Measurements from ENCODE around the gene MACF1.
A peak's percentile ranks its signal among the peaks of the same experiment; 100 is the strongest.

Gene MACF1

DNA sequence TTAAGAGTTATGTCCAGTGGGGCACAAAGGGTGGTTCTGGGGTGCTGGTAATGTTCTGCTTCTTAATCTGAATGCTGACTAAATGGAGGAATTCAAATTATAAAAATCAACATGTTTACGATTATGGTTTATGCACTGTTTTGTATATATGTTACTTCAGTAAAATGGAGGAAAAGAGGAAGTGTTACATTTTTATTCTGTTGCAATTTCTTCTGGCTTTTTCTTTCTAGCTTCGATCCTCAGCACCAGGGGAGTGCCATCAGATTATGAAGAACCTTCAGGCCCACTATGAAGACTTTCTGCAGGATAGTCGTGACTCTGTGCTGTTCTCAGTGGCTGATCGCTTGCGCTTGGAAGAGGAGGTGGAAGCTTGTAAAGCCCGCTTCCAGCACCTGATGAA, 105.5 kb downstream of the MACF1 start:
- DNase-seq: no peak

DNA sequence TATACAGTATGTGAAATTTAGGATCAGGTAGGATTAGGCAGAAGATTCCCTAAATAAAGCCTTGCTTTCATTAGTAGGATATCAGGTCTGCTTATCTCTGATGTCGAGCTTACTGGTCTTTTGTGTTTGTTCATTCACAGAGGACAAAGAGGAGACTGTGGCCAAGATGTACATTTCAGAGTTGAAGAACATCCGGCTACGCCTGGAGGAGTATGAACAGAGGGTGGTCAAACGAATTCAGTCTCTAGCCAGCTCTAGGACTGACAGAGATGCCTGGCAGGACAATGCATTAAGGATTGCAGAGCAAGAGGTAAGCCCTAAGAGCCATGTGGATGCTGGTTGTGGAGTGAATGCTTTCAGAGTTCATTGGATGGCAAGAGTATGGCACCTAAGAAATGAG, 106.2 kb downstream of the MACF1 start:
- DNase-seq: no peak

DNA sequence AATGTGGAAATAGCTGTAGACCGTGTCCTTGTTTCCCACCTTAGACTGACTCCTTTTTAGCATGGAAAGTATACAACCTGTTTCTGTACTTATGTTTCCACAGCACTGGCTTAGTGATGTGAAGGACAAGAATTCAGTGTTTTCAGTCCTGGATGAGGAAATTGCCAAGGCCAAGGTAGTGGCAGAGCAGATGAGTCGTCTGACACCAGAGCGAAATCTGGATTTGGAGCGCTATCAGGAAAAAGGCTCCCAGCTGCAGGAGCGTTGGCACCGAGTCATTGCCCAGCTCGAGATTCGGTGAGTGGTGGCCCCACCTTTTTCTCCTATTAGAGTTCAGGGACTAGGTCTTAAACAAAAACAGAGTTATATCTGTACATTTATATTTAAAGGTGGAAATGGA, 112.6 kb downstream of the MACF1 start:
- no peak for DNase-seq

DNA sequence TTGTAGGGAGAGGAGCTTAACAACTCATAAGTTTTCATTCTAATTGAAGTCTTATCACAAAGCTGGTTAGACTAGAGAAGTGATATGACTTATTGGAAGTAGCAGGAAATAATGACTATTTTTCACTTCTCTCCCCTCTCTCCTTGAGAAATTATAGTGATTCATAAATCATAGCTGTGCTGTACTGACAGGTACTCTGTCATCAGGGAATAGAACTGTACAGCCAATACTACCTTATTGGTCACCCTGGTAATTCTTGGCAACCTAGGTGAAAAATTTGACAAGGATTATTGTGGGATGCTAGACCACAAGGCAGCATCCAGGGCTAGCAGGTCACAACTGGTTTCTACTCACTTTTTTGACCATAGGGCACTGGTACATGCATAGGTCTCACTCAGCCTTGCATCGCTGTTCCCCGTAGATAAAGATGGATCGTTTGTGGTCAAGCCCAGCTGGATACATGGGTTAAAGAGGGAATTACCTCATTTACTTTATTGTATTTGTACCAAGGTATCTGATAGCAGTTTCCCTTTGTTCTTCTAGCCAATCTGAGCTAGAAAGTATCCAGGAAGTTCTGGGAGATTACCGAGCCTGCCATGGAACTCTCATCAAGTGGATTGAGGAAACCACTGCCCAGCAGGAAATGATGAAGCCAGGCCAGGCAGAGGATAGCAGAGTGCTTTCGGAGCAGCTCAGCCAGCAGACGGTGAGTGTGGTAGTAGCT, 113.6 kb downstream of the MACF1 start:
- DNase-seq: no peak

DNA sequence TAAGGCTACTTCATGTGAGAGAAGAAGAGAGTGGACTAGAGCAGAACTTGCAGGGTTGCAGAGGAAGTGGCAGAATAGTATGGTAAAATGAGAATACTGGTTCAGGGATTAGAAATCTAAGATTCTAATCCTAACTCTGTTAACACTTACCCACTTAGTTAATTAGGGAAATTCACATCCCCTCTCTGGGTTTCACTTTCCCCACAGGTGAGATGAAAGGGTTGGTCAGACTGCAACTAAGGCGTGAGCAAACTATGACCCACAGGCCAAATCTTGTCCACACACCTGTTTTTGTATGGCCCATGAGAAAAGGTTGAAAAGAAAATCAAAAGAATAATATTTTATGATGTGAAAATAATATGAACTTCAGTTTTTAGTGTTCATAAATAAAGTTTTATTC, 117.5 kb downstream of the MACF1 start:
- peak; percentile 22 for DNase-seq

DNA sequence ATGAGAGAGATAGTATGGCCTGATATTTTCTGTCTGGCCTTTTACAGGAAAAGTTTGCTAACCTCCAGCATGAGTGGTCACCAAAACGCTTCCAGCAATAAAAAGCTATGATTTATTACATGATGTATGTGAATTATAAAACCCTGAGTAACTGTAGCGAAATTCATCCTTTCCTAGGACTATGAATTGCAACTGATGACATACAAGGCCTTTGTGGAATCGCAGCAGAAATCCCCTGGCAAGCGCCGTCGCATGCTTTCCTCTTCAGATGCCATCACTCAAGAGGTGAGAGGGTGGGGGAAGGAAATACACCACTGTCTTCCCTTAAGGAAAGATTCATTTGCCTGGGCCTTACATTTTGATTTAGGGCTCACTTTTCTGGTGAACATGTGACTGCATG, 117.9 kb downstream of the MACF1 start:
- no peak for DNase-seq

DNA sequence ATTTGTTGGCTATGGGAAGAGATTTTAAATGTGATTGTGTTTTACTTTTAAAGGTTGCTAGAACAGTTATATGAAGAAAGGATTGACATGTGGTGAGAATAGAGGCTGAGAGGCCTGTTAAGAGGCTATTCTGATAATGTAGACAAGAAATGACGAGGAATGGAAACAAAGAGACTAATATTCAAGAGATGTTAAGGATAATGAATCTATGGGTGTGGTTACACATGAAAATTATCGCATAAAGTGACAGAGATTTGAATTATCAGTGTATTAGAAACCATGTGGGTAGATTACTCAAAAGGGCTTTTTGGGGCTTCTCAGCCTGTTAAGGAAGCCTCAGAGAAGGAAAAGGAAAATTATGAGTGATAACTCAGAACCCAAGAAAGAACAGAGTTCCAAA, 120.4 kb downstream of the MACF1 start:
- DNase-seq: no peak

DNA sequence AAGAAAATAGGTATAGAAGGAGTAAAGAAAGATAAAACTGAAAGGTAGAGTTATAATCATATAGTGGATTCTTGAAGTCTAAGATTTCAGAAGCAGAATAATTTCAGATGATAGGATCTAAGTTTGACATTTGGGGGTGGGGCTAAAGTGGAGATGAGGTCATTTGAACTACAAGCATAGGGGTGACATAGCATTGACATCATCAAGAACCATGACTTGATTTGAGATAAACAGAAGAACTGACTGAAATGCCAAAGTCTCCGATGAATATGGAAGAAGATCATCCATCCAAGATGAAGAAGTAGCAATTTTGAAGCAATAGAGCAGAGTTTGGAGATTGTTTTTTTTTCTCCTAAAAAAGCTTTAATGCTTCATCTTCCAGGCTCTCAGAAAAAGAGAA, 122.3 kb downstream of the MACF1 start:
- no peak for DNase-seq

DNA sequence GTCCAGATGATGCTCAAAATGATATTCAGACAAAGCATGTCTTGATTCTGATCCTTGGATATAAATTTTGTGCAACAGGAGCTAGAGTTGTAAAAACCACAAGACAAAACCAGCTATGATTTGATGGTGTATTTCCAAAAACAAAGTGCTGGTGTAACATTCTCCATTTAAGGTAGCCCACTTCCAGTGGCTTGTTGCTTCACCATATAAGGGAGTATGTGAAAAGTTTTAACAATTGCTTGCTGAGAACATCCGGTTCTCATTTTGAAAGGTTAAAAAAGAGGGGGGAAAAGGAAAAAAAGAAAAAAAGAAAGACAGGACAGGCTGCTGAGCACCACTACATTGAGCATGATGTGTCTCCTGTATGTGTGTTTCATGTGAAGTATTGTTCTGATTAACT, 123.6 kb downstream of the MACF1 start:
- DNase-seq: peak; percentile 41

DNA sequence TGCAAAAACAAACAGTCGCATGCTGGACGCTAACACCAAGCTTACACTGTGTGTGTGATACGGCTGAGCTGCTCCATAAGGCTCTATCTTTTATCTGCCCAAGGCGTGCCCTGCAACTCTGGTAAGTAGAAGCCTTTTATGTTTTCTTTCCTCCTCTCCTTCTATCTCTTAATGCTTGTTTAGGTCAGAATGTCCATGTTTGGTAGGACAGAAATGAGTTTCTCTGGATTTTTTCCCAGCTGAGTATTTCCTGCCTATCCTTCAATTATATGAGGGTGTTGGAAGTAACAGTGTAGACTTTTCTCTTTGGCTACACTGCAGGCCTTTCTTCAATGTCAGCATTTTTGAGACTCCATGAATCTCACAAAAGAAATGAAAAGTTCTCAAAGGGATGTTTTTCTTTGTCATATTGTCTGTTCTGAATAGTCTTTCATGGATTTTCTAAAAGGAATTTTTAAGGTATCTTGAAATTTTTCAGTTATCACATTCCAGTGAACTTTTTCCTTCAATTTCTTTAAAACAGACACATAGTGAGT, 124.2 kb downstream of the MACF1 start:
- no peak for DNase-seq

DNA sequence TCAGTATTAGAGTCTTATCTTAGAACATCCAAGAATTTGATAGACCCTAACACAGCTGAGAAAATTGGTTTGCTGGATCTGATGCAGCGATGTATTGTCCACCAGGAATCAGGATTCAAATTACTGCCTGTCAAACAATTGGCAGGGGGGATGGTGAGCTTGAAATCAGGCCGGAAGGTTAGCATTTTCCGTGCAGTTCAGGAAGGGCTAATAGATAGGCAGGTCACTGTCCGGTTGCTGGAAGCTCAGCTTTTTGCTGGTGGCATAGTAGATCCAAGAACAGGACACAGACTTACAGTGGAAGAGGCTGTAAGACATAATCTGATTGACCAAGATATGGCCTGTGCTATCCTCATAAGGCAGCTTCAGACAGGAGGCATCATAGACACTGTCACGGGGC, 127.2 kb downstream of the MACF1 start:
- DNase-seq: no peak

DNA sequence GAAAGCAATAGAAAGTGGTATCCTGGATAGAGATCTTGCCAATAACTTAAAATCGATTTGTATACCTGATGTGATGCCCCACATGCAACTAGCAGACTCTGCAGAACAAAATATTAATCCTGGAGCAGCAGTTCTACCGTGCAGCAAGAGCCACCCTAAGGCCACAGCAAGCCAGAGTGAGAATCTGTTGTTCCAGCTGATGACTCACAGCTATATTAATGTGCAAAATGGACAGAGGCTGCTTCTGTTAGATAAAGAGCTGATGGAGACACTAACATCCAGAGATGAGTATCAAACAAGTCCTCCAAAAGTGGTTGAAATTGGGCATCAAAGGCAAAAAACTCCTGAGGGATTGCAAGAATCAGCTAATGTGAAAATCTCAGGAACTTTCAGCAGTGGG, 127.8 kb downstream of the MACF1 start:
- DNase-seq: no peak

DNA sequence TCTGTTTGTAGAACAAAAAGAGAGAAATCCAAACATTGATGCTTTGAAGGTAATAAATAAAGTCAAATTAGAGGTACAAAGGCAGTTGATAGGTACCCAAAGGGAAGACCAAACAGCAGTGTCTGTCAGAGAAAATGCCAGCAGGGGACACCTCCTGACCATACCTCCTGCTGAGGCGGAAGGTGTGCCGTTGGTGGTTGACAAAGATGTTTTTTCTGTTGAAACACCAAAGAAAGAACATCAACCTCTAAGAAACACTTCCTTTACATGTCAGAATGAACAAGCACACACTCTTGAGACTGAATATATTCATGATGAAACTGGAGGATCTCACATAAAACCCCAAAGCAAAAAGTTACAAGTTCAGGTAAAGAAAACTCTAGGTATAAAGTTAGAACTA, 128.3 kb downstream of the MACF1 start:
- DNase-seq: peak; percentile 50

DNA sequence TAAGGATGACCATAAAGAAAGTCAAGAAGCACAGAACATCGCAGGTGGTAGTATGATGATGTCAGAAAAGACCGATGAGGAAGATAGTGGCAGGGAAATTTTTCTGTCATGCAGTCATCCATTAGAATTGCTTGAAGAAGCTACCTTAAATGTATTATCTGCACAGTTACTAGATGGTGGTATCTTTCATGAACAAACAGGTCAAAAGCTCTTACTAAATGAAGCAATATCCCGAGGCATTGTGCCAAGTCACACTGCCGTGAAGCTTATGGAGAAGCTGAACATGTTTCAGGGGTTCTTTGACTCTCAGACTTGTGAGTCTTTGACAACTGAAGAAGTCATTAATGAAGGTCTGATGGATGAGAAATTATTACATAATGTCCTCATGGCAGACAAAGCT, 128.8 kb downstream of the MACF1 start:
- no peak for DNase-seq

DNA sequence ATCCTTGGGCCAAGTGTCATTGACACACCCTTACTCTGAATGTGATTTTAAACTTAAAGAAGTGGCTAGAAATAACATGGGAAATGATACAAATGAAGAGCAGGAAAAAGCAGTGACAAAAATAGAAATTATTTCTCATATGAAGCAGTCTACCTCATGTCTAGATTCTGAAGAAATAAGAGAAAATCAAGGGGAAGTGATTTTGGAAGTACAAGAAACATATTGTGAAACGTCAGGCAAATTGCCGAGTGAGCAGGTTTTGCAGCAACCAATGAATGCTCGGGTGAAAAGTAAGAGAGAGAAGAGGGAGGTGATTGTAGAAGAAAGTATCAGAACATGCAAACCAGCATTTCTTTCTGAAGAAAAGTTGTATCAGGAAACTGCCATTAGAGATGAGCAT, 130.7 kb downstream of the MACF1 start:
- DNase-seq: no peak

DNA sequence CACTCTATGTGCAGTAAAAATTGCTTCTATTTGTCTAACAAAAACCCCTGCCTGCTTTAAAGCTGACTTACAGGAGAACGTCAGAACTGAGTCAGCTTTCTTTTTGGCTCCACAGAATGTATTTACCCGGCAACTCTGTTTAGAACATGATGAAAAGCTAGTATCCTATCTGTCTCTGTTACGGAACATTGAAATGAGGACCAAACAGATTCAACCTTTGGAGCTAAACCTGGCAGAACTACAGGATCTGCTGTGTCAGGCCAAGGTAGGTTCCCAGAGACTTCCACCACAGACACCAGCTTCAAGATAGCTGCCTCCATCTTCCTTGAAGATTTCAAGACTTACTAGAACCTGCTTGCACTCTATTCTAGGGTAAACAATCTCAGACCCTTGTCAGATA, 132.6 kb downstream of the MACF1 start:
- no peak for DNase-seq

DNA sequence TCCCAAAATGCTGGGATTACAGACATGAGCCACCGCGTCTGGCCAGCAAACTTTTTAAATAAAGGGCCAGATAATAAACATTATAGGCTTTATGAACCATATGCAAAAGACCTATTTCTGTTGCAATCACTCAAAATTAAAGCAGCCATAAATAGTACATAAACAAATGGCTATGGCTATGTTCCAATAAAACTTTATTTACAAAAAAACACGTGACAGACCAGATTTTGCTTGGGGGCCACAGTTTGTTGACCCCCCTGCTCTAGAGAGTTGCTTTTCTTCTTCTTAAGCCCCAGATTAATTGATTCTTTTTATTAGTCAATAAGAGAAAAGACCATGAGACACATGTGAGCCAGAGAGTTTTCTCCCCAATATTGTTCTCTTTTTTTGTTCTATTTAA, 138.3 kb downstream of the MACF1 start:
- no peak for DNase-seq

DNA sequence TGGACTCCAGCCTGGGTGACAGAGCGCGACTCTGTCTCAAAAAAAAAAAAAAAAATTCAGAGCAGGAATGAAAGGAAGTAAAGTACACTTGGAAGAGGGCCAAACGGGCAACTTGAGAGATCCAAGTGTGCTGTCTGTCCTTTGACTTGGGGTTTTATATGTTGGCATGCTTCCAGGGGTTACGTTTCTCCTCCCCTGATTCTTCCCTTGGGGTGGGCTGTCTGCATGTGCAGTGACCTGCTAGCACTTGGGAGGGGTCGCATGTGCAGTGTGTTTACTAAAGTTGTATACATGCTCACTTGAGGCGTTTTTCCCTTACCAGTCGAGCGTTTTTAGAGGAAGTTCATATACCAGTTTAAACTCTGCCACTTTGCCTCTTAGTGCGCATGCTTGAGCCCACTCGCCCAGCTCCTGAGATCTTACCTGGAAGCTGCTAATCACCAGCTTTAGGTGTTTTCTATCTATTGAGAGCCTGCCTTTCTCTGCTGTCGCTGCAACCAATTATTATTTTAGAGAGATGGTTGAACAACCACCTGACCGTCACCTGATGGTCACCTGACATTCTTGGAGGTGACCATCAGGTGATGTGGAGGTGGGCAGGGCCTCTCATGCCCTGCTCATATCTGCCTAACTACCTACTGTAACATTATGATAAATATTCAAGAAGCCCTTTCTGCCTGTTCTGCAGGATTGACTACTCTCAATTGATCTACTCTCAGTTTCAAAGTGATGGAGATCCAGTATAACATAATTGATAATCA, 140.1 kb downstream of the MACF1 start:
- no peak for DNase-seq

DNA sequence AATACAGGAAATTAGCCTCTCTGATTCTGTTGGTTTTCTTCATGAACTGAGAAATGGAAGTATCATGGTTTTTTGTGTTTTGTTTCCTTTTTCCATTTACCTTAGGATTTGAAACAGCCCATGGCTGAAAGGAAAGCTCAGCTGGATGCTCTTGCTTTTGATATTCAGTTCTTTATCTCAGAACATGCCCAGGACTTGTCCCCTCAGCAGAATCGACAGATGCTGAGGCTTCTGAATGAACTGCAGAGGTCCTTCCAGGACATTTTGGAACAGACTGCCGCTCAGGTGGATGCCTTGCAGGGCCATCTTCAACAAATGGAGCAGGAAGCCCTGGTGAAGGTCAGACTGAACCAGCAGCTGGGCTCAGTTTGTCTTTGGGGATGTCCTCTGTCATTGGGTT, 142.4 kb downstream of the MACF1 start:
- DNase-seq: no peak

DNA sequence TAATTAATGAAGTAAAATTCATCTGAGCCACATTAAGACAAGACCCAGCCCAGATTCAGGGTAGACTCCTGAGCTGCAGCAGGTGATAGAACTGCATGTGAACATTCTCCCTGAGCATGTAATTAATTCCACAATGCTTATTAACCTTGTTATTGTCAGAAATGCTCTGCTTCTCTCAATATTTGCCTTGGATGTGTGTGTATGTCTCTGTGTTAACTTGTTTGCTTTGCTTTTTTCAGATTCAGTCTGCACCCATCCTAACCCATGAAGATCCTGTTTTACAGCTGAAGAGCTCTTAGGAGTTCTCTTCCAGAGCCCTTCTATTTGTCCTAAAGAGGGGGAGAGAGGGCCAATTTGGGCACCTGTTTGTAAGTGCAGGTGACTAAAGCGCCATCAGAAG, 143.8 kb downstream of the MACF1 start:
- no peak for DNase-seq

DNA sequence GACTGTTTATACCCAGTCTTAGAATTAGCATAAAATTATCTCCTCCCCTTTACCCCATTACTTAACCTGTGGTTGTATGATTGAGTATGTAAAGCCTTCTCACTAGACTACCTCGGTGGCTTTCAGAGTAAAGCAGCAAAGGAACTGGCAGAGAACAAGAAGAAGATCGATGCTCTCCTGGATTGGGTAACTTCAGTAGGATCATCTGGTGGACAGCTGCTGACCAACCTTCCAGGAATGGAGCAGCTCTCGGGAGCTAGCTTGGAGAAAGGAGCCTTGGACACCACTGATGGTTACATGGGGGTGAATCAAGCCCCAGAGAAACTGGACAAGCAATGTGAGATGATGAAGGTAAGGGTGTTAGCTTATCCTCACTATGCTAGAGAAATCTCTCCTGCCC, 148.4 kb downstream of the MACF1 start:
- no peak for DNase-seq

DNA sequence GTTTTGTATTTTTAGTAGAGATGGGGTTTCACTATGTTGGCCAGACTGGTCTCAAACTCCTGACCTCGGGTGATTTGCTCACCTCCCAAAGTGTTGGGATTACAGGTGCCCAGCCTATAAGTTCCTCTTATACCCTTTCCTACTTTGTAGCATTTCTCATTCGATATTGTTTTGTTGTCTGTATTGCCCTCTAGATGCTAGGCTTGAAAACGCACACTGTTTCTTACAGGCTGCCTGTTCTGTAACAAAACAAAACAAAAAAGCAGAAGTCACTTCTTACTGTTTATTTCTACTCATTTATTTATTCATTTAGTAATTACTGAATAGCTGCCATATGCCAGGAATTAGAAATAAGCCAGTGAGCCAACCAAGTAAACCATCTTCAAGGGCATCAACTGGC, 150.1 kb downstream of the MACF1 start:
- DNase-seq: no peak

DNA sequence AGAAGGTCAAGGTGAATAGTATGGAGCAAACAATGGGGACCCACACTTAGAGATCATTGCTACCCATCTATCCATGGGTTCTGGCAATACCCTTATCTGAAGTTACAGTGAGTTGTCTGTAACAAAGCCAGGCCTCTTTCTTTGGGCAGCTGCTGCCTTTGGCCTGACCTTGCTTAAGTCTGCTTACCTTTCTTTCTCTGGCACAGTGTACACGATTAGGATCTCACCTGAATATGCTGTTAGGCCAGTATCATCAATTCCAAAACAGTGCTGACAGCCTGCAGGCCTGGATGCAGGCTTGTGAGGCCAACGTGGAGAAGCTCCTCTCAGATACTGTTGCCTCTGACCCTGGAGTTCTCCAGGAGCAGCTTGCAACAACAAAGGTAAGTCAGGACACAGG, 154.0 kb downstream of the MACF1 start:
- DNase-seq: no peak

DNA sequence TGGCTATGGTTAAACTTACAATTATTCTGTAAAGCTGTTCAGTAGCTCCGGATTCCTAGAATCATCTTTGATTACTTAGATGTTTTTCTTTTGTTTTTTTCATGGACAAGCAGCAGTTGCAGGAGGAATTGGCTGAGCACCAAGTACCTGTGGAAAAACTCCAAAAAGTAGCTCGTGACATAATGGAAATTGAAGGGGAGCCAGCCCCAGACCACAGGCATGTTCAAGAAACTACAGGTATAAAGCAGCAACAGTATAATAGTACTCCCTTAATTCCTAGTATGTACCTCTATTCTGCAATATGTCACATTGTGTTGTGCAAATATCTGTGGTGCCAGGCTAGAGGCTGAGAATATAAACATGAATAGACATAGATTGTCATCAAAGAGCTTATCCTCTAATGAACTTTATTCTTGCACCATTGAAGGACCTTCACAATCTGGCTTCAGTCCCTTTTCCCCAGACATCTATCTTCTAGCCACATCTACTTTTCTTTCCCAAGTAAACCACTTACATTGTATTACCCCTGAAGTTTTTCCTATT, 154.6 kb downstream of the MACF1 start:
- no peak for DNase-seq
